ENCODE data around the gene CD99. TPM values are rescaled to one million over a fixed set of nuclear protein-coding genes. Genes with fewer than 3 reads are reported as not detected.

The CD99 gene
- total RNA-seq, 2 experiments from 2014 or later: 255 to 256 TPM

DNA sequence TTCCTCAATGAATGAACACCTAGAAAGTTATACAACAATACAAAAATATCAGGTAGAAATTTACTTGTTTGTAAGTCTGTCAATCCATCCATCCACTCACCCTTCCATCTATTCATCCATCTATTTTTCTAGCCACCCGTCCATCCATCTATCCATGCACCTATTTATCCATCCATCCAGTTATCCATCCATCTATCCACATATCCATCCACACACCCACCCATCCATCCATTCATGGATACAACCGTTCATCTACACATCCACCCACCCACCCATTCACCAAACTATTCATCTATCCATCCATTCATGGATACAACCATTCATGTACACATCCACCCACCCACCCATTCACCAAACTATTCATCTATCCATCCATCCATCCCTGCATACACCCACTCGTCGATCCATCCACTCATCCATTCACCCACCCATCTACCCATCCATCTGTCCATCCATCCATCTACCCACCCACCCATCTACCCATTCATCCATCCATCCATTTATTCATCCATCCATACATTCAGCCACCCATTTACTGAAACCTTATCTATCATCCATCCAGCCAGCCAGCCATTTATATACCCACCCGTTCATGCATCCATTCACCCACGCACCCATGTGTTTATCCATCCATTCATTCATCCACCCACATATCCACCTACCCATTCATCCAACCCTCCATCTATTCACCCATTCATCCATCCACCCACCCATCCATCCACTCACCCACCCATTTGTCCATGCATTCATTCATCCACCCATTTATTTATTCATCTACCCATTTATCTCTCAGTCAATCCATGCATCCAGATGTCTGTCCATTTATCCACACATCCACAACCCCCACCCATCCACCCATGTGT is 10.4 kb upstream of the CD99 start:
- POLR2A ChIA-PET: no interaction called here
- H3K27me3 Mint-ChIP-seq: no peaks in the 10 kb centered on the region
- ATAC-seq (ENCODE audit: low read depth): no peak
- no peaks in the 10 kb centered on the region for H3K36me3 Mint-ChIP-seq
- peaks cover 2% of the 10 kb centered on the region for H3K9me3 Mint-ChIP-seq
- H3K4me3 Mint-ChIP-seq: no peak overlapping the region
- H3K27ac Mint-ChIP-seq: no peak overlapping the region
- DNase-seq: no peak
- H3K4me1 Mint-ChIP-seq: peaks cover 2% of the 10 kb centered on the region

GRCh38 chrX:2682565-2683177 is 8.4 kb upstream of the CD99 start:
- POLR2A ChIA-PET: no interaction called here
- no peak overlapping the region for H3K27ac Mint-ChIP-seq

DNA sequence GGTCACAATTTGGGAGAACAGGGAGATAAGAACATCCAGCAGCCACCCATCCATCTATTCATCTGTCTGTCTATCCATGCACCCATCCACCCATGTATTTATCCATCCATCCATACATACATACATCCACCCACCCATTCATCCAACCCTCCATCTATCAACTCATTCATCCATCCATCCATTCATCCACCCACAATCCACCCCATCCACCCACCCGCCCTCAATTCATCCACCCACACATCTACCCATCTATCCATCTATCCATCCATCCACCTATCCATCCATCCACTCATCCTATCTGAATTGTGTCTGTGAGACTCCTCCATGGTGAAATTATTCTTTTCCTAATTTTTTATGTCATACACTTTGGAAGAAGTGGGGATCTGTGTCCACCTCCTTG is 6.8 kb upstream of the CD99 start:
- no peak overlapping the region for H3K27ac Mint-ChIP-seq
- H3K9me3 Mint-ChIP-seq: no peaks in the 10 kb centered on the region
- no peaks in the 10 kb centered on the region for H3K4me1 Mint-ChIP-seq
- H3K4me3 Mint-ChIP-seq: no peak overlapping the region
- H3K27me3 Mint-ChIP-seq: no peaks in the 10 kb centered on the region
- no peaks in the 10 kb centered on the region for H3K36me3 Mint-ChIP-seq
- no peak for ATAC-seq (ENCODE audit: low read depth)
- POLR2A ChIA-PET: no interaction called here
- DNase-seq: no peak

More at GRCh38 chrX:2682565-2683177, 8.4 kb upstream of the CD99 start:
- Mint-ChIP-seq H3K4me3 (no peak overlapping the region), H3K27me3 (no peaks in the 10 kb centered on the region), H3K4me1 (no peaks in the 10 kb centered on the region), H3K36me3 (no peaks in the 10 kb centered on the region), H3K9me3 (no peaks in the 10 kb centered on the region)
- ATAC-seq (ENCODE audit: low read depth) (no peak), DNase-seq (no peak)

GRCh38 chrX:2685886-2686285 is 5.2 kb upstream of the CD99 start:
- Mint-ChIP-seq H3K27ac (no peak overlapping the region), H3K4me1 (no peaks in the 10 kb centered on the region)
- POLR2A ChIA-PET: no interaction called here

GRCh38 chrX:2689773-2690666 is 1.1 kb upstream of the CD99 start:
- H3K27ac Mint-ChIP-seq: peak overlapping the region; percentile 70
- no peaks in the 10 kb centered on the region for H3K9me3 Mint-ChIP-seq
- DNase-seq (no peak), ATAC-seq (ENCODE audit: low read depth) (no peak)
- peak overlapping the region; percentile 95 for H3K4me3 Mint-ChIP-seq
- H3K4me1 Mint-ChIP-seq: peaks cover 19% of the 10 kb centered on the region
- peaks cover 5% of the 10 kb centered on the region for H3K36me3 Mint-ChIP-seq
- H3K27me3 Mint-ChIP-seq: no peaks in the 10 kb centered on the region
- POLR2A ChIA-PET: no interaction called here

More at GRCh38 chrX:2685886-2686285, 5.2 kb upstream of the CD99 start:
- ATAC-seq (ENCODE audit: low read depth) (no peak), DNase-seq (no peak)
- Mint-ChIP-seq H3K9me3 (no peaks in the 10 kb centered on the region), H3K4me3 (no peak overlapping the region), H3K27me3 (no peaks in the 10 kb centered on the region), H3K36me3 (no peaks in the 10 kb centered on the region)

- H3K9me3 Mint-ChIP-seq: no peaks in the 10 kb centered on the region
- H3K4me3 Mint-ChIP-seq: peak overlapping the region; percentile 95
- peak overlapping the region; percentile 88 for H3K27ac Mint-ChIP-seq
- DNase-seq (no peak), ATAC-seq (ENCODE audit: low read depth) (no peak)
- no peaks in the 10 kb centered on the region for H3K27me3 Mint-ChIP-seq
- H3K4me1 Mint-ChIP-seq: peaks cover 34% of the 10 kb centered on the region
- POLR2A ChIA-PET: no interaction called here
- peaks cover 11% of the 10 kb centered on the region for H3K36me3 Mint-ChIP-seq
Measured at GRCh38 chrX:2691543-2692220, 587 bp downstream of the CD99 start.

DNA sequence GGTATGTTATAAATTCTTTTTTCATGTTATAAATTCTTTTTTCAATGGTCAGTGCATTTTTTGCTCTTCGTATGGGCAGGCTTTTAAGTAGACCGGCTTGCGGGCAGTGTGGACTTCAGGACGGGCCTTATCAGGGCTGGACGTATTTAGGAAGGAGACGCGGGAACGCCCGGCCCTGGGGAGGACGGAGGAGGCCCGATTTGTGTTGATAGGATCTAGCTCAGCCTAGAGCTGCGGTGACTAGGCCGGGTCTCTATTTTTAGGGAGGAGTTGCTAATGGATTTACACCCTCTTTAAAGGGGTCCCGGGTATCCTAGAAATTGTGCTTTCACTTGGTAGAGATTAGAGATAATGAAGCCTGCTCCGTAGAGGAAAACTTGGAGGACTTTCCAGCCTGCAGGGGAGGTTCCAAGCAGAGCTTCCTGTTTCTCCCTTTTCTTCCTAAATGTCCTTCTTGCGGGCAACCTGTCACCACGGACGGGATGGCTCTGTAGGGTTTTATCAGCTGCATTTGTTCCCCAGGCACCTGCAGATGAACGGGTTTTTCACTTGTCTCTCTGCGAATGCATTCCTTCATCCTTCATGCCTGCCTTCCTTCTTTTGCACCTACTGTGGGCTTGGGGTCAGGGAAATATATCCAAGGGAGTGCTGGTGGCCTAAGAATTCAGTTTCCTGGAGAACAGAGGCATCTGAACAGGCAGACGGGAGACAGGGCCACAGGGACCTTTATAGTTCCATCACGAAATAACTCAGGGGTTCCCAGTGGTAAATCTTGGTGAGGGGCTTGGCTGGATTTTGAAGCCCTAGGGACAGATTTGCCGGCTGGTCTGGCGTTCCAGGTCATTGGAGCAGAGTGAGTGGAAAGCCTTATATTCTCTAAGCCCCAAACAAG is 1.4 kb downstream of the CD99 start:
- Mint-ChIP-seq H3K4me3 (peak overlapping the region; percentile 95), H3K9me3 (no peaks in the 10 kb centered on the region), H3K27ac (peak overlapping the region; percentile 88), H3K27me3 (no peaks in the 10 kb centered on the region), H3K4me1 (peaks cover 42% of the 10 kb centered on the region), H3K36me3 (peaks cover 13% of the 10 kb centered on the region)
- ATAC-seq (ENCODE audit: low read depth): no peak
- POLR2A ChIA-PET: no interaction called here
- peak; percentile 53 for DNase-seq

DNA sequence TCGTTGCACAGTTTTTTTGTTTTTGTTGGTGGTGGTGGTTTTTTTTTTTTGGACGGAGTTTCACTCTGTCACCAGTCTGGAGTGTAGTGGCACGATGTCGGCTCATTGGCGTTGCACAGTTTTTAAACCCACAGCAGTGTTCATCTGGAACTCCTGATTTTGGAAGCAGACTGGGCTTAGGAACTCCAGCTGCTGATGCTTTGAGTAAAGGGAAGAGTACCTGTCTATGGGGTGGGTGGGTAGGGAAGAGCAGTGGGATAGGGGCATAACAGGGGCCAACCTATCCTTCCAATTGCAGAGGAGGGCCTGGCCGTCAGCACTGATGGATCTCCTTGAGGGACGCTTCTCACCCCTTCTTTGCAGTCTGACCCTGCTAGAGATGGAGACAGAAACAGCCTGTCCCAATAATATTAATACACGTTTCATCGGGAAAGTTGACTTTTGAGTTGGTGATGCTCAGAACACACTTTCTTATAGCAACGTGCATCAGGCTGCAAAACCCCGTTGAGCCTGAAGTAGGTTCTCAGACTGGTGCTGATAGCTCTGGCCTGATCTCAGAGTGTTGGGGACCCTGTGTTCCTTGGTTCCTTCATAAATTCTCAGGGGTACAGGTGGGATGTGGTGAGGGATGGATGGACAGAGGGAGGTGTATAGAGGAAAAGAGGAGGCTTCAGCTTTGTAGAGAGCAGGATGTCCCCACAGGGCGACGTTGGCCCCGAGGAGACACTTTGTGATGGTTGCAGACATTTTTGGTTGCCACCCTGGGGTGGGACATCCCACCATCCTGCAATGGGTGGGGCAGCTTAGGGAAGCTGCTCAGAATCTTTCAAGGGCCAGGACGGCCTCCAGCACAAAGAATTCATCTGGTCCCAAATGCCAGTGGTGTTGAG is 2.3 kb downstream of the CD99 start:
- ATAC-seq (ENCODE audit: low read depth) (no peak), DNase-seq (no peak)
- POLR2A ChIA-PET: no interaction called here
- no peaks in the 10 kb centered on the region for H3K27me3 Mint-ChIP-seq
- no peaks in the 10 kb centered on the region for H3K9me3 Mint-ChIP-seq
- H3K36me3 Mint-ChIP-seq: peaks cover 20% of the 10 kb centered on the region
- peak overlapping the region; percentile 94 for H3K27ac Mint-ChIP-seq
- H3K4me1 Mint-ChIP-seq: peaks cover 50% of the 10 kb centered on the region
- H3K4me3 Mint-ChIP-seq: peak overlapping the region; percentile 95

- no peak for ATAC-seq (ENCODE audit: low read depth)
- DNase-seq: no peak
- POLR2A ChIA-PET: no interaction called here
- Mint-ChIP-seq H3K4me3 (peak overlapping the region; percentile 95), H3K9me3 (no peaks in the 10 kb centered on the region), H3K4me1 (peaks cover 60% of the 10 kb centered on the region), H3K27me3 (no peaks in the 10 kb centered on the region), H3K27ac (peak overlapping the region; percentile 94), H3K36me3 (peaks cover 31% of the 10 kb centered on the region)
Measured at GRCh38 chrX:2694914-2695267, 3.8 kb downstream of the CD99 start.

DNA sequence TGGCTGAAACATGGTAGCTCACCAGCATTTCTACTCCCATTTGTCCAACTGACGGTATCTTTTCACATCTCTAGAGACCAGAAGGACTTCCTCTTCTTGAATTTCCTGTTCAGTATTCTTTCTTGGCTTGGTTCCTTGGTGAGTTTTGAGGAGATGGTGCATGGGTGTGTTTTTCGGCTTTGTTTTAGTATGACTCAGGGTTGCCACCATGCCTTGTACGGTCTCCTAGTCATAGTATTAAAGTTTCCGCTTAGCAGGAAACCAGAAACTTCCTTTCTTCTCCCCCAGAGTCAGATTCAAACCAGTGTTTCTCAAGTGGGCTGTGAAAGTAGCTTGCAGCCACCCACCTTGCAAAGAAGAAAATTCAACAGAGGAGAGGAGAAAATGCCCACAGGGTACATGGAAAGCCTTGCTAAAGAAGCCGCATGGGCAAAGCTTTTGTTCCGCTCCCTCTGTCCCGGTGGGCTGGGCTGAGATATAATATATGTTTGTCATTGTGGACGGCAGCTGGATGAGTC is 5.7 kb downstream of the CD99 start:
- Mint-ChIP-seq H3K4me1 (peaks cover 77% of the 10 kb centered on the region), H3K27ac (peak overlapping the region; percentile 94), H3K9me3 (peaks cover 5% of the 10 kb centered on the region), H3K27me3 (no peaks in the 10 kb centered on the region), H3K4me3 (peak overlapping the region; percentile 71), H3K36me3 (peaks cover 47% of the 10 kb centered on the region)
- POLR2A ChIA-PET: no interaction called here
- DNase-seq: peak; percentile 47
- peak; percentile 83 for ATAC-seq (ENCODE audit: low read depth)

- no peak for DNase-seq
- Mint-ChIP-seq H3K4me3 (peak overlapping the region; percentile 71), H3K36me3 (peaks cover 48% of the 10 kb centered on the region), H3K27ac (peak overlapping the region; percentile 94), H3K9me3 (peaks cover 5% of the 10 kb centered on the region), H3K4me1 (peaks cover 81% of the 10 kb centered on the region), H3K27me3 (no peaks in the 10 kb centered on the region)
- POLR2A ChIA-PET: no interaction called here
- no peak for ATAC-seq (ENCODE audit: low read depth)
Measured at GRCh38 chrX:2697306-2697705, 6.2 kb downstream of the CD99 start.
